H1 (cell line): Measurements from ENCODE around the gene AP1S1. TPM values are rescaled to one million over a fixed set of nuclear protein-coding genes. Genes with fewer than 3 reads are reported as not detected.

ENCODE experiments used
- ASH2L ChIP-seq: fragments of 200-600, 300-600 bp; sonication (generic); IDR thresholded peaks from one replicate; pipeline ENCODE4 v1.7.1; 2017; ENCODE audit warnings: low read length
- CBX8 ChIP-seq: fragments of 300-800, 300-1000 bp; sonication (generic); IDR thresholded peaks from 2 replicates; pipeline ENCODE4 v1.7.1; 2016; ENCODE audit warnings: low read depth, low read length, borderline replicate concordance
- KDM4A ChIP-seq: IDR thresholded peaks from one replicate; pipeline ENCODE4 v1.7.1; 2012; ENCODE audit warnings: low read depth, mild to moderate bottlenecking, moderate library complexity, low read length, inconsistent platforms; ENCODE audit not compliant: severe bottlenecking
- NRF1 ChIP-seq: IDR thresholded peaks from 2 replicates; pipeline ENCODE4 v1.6.1; 2011; ENCODE audit warnings: mild to moderate bottlenecking, low read depth, low read length, improper control_type of control experiment
- POLR2A ChIP-seq, 2 experiments: IDR thresholded peaks; 1 replicate in 1 of 2; 2 replicates in 1 of 2; pipeline ENCODE4 v1.6.1; 2011; ENCODE audit warnings: low read depth in 2 of 2, low read length in 2 of 2, mild to moderate bottlenecking in 2 of 2; ENCODE audit errors: control extremely low read depth in 1 of 2
- RNF2 ChIP-seq: fragments of 200-900, 300-1000 bp; sonication (generic); IDR thresholded peaks from 2 replicates; pipeline ENCODE4 v1.7.1; 2016; ENCODE audit warnings: borderline replicate concordance, low read depth, mild to moderate bottlenecking, antibody characterized with exemption, low read length; ENCODE audit not compliant: poor library complexity, severe bottlenecking; ENCODE audit errors: missing control alignments
- TAF7 ChIP-seq: optimal IDR thresholded peaks from 2 replicates; pipeline ENCODE3; 2011; ENCODE audit warnings: low read depth, mild to moderate bottlenecking, inconsistent platforms, low read length, moderate library complexity, borderline replicate concordance
- polyA plus RNA-seq, 7 experiments: library from polyadenylated mRNA; depleted of rRNA in 3 of 7; stranded (reverse) in 5 of 7; unstranded in 2 of 7; fragments of >200 nt in 5 of 7; fragments of 200-250 nt in 2 of 7; gene quantifications; 1 replicate in 5 of 7; 2 replicates in 1 of 7; 4 replicates in 1 of 7; pipeline versions ENCODE4 v1.2.1 to v1.2.3, GENCODE V29; 2011 to 2013; ENCODE audit warnings: missing spikeins in 2 of 7, mixed read lengths in 2 of 7
- total RNA-seq: library from RNA; stranded (reverse); fragmentation: NEBNext Ultra II Directional; extraction: Animal tissue kit (Norgen Biotek cat#: 25700); gene quantifications from 2 replicates; pipeline ENCODE4 v1.2.1, GENCODE V29; 2021
- TF ChIP-seq, protein P1 (sequence below): fragments of 300-600 bp; sonication (generic); IDR thresholded peaks from 2 replicates; pipeline ENCODE4 v1.7.1; 2012; ENCODE audit warnings: low read length, moderate library complexity, mild to moderate bottlenecking, inconsistent platforms; ENCODE audit not compliant: insufficient replicate concordance
- TF ChIP-seq, protein P2 (sequence below): IDR thresholded peaks from 2 replicates; pipeline ENCODE4 v1.6.1; 2012; ENCODE audit warnings: inconsistent platforms

The AP1S1 gene
- total and polyA plus RNA-seq, 2 of the 8 experiments (the other 6 are each of a cell fraction or from before 2014, with no cell fraction given): 56.1 to 59.3 TPM

DNA sequence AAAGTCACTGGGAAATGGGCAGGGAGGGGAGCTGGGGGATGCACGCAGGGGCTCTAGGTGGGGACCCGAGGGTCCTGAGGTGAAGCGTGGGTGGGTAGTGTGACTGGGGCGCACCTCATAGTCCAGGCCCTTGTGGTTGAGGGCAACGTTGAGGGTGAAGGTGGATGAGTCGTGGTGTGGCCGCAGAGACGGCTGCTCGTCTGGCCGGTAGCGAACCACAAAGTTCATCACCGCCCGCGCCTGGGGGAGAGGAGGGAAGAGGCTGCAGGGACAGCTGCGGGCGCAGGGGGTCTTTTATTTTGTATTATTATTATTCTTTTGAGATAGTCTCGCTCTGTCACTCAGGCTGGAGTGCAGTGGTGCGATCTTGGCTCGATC is 52.4 kb downstream of the AP1S1 start (continued):
- TF ChIP-seq, protein P1, sequence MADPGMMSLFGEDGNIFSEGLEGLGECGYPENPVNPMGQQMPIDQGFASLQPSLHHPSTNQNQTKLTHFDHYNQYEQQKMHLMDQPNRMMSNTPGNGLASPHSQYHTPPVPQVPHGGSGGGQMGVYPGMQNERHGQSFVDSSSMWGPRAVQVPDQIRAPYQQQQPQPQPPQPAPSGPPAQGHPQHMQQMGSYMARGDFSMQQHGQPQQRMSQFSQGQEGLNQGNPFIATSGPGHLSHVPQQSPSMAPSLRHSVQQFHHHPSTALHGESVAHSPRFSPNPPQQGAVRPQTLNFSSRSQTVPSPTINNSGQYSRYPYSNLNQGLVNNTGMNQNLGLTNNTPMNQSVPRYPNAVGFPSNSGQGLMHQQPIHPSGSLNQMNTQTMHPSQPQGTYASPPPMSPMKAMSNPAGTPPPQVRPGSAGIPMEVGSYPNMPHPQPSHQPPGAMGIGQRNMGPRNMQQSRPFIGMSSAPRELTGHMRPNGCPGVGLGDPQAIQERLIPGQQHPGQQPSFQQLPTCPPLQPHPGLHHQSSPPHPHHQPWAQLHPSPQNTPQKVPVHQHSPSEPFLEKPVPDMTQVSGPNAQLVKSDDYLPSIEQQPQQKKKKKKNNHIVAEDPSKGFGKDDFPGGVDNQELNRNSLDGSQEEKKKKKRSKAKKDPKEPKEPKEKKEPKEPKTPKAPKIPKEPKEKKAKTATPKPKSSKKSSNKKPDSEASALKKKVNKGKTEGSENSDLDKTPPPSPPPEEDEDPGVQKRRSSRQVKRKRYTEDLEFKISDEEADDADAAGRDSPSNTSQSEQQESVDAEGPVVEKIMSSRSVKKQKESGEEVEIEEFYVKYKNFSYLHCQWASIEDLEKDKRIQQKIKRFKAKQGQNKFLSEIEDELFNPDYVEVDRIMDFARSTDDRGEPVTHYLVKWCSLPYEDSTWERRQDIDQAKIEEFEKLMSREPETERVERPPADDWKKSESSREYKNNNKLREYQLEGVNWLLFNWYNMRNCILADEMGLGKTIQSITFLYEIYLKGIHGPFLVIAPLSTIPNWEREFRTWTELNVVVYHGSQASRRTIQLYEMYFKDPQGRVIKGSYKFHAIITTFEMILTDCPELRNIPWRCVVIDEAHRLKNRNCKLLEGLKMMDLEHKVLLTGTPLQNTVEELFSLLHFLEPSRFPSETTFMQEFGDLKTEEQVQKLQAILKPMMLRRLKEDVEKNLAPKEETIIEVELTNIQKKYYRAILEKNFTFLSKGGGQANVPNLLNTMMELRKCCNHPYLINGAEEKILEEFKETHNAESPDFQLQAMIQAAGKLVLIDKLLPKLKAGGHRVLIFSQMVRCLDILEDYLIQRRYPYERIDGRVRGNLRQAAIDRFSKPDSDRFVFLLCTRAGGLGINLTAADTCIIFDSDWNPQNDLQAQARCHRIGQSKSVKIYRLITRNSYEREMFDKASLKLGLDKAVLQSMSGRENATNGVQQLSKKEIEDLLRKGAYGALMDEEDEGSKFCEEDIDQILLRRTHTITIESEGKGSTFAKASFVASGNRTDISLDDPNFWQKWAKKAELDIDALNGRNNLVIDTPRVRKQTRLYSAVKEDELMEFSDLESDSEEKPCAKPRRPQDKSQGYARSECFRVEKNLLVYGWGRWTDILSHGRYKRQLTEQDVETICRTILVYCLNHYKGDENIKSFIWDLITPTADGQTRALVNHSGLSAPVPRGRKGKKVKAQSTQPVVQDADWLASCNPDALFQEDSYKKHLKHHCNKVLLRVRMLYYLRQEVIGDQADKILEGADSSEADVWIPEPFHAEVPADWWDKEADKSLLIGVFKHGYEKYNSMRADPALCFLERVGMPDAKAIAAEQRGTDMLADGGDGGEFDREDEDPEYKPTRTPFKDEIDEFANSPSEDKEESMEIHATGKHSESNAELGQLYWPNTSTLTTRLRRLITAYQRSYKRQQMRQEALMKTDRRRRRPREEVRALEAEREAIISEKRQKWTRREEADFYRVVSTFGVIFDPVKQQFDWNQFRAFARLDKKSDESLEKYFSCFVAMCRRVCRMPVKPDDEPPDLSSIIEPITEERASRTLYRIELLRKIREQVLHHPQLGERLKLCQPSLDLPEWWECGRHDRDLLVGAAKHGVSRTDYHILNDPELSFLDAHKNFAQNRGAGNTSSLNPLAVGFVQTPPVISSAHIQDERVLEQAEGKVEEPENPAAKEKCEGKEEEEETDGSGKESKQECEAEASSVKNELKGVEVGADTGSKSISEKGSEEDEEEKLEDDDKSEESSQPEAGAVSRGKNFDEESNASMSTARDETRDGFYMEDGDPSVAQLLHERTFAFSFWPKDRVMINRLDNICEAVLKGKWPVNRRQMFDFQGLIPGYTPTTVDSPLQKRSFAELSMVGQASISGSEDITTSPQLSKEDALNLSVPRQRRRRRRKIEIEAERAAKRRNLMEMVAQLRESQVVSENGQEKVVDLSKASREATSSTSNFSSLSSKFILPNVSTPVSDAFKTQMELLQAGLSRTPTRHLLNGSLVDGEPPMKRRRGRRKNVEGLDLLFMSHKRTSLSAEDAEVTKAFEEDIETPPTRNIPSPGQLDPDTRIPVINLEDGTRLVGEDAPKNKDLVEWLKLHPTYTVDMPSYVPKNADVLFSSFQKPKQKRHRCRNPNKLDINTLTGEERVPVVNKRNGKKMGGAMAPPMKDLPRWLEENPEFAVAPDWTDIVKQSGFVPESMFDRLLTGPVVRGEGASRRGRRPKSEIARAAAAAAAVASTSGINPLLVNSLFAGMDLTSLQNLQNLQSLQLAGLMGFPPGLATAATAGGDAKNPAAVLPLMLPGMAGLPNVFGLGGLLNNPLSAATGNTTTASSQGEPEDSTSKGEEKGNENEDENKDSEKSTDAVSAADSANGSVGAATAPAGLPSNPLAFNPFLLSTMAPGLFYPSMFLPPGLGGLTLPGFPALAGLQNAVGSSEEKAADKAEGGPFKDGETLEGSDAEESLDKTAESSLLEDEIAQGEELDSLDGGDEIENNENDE: no peak
- no peak for TF ChIP-seq KDM4A
- TF ChIP-seq, protein P2, sequence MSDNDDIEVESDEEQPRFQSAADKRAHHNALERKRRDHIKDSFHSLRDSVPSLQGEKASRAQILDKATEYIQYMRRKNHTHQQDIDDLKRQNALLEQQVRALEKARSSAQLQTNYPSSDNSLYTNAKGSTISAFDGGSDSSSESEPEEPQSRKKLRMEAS: no peak
- TF ChIP-seq POLR2A (IDR thresholded peaks at IDR 0.05; ENCODE audit: control extremely low read depth in 1 of 2, low read depth in 2 of 2, low read length in 2 of 2): no peak
- no peak for TF ChIP-seq TAF7
- no peak for TF ChIP-seq CBX8
- TF ChIP-seq ASH2L: no peak
- no peak for TF ChIP-seq NRF1
- TF ChIP-seq RNF2: no peak
